Frontal cortex (tissue), 4 donors: Measurements from ENCODE around the gene MOSPD3. TPM values are rescaled to one million over a fixed set of nuclear protein-coding genes. Genes with fewer than 3 reads are reported as not detected.
"Not testable (repeated sequence)": the region's sequence is repeated elsewhere in the genome, so short reads cannot be mapped to it uniquely, and the experiment has no call there.

Experiments used
- DNase-seq, 2 donors: peaks; one replicate each; pipeline ENCODE4 v3.0.0; 2012; ENCODE audit warnings: low spot score in 2 of 2
- FAIRE-seq: peaks from 2 replicates; lab custom pipeline; 2012; peaks lifted over from hg19 to GRCh38; lab: Jason Lieb, UNC
- total RNA-seq: library from RNA; depleted of rRNA; stranded (reverse); fragments of >200 nt; gene quantifications from one replicate; pipeline ENCODE4 v1.2.3, GENCODE V29; 2014
- donor health status: control.
- donor health status: control.
- donor health status: control.

The MOSPD3 gene, protein sequence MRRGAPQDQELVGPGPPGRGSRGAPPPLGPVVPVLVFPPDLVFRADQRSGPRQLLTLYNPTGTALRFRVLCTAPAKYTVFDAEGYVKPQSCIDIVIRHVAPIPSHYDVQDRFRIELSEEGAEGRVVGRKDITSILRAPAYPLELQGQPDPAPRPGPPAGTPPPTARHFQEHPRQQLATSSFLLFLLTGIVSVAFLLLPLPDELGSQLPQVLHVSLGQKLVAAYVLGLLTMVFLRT
- total RNA-seq = 9.0 TPM

DNA sequence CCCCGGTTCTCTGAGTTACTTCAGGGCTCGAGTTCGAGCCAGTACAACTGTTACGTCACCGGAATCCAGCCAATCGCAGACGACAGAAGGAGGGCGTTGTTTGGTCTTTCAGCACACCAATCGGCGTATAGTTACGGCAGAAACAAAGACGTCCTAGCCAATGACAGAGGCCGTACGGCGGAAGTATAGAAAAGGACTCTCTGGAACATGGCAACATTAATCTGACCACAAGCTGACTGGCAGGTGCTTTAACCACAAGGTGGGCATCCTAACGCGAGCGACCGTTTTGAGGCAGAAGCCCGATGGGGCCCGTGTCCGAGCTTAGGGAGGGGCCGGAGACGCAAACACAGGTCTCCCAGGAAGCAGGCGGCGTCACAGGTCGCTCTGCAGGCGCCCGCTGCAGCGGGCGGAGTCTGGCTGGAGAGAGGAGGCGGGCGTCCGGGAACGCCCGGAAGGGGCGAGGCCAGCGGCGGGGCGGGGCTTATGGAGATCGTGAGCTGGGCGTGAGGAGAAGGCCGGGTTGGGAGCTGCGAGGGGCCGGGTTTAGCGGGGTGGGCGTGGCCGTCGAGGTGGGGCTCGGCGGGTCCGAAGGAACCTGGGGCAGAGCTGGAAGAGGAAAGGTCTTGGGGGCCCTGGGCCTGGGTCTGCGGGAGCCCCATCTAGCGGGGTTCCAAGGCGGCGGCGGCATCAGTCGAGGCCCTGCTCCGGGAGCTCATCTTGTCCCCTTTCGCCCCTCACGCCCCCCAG is at the start of gene MOSPD3:
MOSPD3 (plus strand) TSS at position 558 of the 747 bp plus-strand sequence. CDS start 252 bp downstream, outside the sequence.
- DNase-seq = peak; percentile 99
- peak; percentile 98 for FAIRE-seq

DNA sequence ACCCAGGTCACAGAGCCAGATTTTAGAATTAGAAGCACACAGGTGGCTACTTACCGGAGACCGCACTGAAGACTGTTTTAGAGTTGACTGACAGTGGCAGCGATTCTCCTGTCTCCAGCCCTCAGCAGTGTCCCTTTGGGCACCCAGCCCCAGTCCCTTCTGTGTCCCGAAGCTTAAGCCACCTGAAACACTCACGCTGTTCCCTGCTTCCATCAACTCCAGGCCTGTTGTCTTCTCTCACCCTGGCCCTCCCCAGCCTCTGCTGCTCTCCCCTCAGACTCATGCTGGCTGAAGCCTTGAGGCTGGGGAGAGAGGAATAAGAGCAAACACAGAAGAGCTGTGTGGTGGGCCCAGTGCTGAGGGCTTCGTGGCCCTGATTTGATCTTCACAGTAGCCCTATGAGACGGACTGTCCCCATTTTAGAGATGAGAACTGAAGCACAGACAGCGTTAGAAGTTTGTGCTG is 49.2 kb upstream of the MOSPD3 start:
- DNase-seq = no peak
- FAIRE-seq = no peak

DNA sequence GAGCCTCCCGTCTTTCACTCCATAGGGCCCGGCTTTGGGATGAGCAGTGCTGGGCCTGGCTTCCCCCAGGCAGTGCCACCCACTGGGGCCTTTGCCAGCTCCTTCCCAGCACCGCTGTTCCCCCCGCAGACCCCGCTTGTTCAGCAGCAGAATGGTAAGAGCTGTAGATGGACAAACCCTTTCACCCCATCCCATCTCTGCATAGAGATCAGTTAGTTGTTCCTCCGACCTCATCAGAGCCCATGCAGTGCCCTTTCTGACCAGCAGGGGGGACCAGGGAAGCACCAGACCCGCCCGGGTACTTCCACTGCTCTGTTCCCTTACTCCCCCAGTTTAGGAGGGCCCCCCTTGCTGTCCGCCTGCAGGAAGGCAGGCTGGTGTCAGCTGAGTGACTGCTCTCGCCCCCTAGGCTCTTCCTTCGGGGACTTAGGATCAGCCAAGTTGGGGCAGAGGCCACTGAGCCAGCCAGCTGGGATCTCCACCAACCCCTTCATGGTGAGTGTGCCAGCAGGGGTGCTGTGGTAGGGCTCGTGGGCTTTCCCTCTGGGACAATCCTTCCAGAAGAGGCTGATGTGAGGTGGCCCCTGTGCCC is 48.4 kb upstream of the MOSPD3 start:
- FAIRE-seq (no peak), DNase-seq (peak; percentile 67 to 86)

DNA sequence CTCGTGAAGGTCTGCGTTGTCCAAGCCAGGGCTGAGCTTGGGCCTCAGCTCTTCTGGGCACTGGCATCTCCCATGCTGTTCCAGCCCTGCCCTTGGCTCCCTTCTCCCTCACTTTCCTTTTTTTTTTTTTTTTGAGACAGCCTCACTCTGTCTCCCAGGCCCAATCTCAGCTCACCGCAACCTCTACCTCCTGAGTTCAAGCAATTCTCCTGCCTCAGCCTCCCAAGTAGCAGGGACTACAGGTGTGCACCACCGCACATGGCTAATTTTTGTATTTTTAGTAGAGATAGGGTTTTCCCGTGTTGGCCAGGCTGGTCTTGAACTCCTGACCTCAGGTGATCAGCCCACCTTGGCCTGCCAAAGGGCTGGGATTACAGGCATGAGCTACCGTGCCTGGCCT is 47.9 kb upstream of the MOSPD3 start:
- not testable (repeated sequence) for FAIRE-seq, DNase-seq

DNA sequence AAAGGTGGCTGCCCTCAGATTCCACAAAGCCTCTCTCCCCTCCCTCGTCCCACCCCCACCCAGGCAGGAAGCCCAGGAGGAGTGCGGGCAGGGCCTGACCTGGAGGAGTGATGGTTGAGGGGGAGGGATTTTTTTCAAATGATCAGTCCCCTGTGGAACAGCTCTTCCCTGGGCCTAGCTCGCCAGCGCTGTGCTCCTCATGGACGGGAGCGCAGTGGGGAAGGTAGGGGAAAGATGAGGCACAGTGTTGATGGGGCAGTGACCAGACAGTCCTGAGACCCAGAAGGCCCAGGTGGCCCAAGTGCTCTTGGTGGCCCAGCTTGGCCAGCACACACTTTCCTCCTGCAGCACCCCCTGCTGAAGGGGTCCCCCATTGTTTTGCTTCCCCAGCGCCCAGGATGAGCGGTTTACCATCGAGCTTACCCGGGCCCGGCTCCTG is 47.2 kb upstream of the MOSPD3 start:
- no peak for DNase-seq
- no peak for FAIRE-seq

DNA sequence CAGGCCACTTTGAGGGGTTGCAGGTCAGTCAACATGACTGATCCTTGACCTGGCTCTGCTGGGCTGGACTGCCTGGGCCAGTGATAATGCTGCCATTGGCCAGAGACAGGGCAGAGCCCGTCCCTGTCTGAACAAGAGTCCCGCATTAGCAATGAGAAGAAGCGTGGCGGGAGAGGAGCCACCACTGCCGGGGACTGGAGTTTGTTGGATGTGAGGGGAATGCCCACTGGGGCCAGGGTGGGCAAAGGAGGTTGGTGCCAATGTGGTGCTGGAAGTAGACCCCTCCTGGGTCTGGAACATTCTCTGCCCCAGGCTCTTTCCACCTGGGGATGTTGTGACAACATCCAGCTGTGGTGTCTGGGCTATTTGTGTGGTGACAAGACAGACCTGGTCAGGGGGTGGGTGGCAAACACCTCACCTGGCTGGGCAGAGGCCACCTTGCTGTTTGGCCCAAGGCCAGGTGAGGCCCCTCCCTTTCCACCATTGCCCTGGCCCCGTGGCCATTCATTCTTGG is 46.3 kb upstream of the MOSPD3 start:
- DNase-seq (no peak), FAIRE-seq (no peak)

DNA sequence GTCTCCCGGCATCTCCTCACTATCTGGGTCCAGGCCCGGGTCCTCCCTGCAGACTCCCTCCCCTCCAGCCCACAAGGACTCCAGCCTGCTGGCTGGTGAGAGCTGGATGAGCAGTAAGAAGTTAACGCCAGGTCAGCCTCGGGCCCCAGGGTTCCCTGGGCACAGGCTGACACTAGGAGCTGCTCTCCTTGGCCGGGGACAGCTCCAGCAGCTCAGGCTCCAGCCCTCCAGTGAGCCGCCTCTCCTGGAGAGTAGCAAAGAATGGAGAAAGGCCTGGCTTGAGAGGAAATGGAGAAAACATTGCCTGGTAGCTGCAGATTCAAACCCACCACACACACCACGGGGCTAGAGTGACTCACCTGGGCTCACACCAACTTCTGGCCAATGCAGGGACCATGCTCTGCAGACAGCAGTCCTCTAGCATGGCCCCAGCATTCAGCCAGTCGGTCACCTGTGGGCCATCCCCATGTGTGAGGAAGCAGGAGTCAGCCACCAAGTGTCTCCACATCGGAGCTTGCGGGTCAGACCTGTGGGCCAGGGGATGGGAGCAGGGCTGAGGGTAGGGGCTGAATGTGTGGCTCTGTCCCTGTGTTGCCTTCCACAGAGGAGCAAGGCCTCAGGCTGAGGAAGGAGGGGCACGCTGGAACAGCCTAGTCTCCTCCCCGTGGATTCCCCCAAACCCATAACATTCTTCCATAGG is 45.2 kb upstream of the MOSPD3 start:
- DNase-seq = no peak
- FAIRE-seq = no peak

DNA sequence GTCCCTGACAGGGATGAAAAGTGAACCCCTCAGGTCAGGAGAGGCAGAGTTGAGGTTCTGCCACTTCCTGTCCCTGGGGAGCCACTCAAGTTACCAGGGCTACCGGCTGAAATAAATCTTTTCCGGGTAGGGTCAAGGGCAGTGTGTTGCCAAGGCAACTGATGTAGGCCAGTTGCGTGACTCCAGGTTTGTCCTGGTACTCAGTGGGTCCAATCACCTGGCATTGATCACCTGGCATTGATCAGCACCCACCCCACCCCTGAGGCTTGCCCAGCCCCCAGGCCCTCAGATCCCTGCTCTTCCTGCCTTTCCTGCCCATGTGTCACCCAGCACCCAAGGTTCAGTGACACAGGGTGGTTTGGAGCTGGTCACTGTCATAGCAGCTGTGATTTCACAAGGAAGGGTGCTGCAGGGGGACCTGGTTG is 44.6 kb upstream of the MOSPD3 start:
- no peak for FAIRE-seq
- DNase-seq = no peak

DNA sequence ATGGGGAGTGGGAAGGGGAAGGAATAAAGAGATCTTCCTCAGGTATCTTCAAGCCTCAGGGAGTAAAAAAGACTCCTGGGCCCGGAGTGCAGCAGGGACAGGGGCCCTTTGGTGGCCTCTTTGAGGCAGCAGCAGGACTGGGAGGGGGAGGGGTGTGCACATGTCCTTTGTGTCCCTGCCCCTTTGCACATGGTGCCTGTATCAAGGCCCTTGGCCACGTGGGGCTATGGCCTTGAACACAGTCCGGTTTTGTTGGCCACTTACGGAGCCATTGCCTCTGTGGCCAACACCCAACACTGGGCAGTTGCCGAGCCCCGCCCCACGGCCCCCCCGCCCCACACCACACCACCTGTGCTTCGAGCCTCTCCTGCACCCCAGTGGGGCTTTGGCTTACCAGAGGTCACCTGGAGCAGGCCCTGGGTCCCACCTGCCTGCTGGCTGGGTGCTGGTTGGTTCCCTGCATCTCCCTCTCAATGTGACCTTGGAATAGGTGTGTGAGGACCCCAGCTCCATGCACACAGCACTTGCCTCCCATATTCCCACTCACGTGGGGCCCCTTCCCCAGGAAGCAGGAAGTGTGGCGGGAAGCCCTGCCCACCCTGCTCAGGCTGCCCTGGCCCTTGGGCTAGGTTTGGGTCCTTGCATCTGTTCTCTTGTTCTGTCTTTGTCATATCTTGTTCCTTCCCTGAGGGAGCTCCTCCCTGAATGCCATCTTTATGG is 44.0 kb upstream of the MOSPD3 start:
- DNase-seq = no peak
- no peak for FAIRE-seq

DNA sequence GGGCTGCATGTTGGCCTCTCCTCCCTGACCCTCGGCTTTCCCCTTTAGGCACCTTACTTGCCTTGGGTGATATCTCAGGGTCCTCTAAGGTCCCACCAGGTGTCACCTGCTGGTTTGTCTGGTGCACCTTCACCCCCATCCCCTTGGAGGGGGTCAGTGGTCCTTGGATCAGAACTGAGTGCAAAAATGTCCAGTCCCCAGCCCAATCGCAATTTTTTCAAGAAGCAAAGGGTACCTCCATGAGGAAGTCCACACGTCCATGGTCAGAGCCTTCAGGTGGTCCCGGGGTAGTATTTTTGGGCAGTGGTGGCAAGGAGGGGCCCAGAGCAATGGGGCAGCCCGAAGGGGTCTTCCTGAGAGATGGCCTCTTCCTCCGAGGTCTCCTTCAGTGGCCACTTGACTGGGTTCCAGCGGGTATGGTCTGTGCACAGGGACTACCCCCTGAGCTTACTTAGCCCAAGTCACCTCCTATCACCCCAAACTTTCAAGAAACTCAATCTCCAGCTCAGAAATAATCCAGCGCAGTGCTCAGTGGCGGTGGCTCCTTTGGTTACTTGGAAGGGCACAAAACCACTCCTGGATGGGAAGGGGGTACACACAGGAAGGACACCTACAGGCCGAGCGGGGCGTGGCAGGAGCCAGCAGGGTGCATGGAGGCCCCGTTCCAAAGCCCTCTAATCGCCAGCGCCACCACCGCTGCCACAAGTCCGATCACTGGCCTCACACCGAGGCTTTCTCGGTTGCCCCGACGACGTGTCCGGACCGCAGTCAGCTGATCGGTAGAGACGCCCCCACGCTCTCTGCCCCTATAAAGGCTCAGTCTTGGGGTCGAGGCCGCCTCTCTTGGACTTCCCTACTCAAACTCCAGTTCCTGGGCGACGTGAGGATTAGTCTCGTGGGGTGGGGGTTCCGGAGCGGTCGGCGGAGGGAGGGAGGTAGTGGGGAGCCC is 43.2 kb upstream of the MOSPD3 start:
- DNase-seq (peak in 1 of 2 donors; percentile 59), FAIRE-seq (no peak)

DNA sequence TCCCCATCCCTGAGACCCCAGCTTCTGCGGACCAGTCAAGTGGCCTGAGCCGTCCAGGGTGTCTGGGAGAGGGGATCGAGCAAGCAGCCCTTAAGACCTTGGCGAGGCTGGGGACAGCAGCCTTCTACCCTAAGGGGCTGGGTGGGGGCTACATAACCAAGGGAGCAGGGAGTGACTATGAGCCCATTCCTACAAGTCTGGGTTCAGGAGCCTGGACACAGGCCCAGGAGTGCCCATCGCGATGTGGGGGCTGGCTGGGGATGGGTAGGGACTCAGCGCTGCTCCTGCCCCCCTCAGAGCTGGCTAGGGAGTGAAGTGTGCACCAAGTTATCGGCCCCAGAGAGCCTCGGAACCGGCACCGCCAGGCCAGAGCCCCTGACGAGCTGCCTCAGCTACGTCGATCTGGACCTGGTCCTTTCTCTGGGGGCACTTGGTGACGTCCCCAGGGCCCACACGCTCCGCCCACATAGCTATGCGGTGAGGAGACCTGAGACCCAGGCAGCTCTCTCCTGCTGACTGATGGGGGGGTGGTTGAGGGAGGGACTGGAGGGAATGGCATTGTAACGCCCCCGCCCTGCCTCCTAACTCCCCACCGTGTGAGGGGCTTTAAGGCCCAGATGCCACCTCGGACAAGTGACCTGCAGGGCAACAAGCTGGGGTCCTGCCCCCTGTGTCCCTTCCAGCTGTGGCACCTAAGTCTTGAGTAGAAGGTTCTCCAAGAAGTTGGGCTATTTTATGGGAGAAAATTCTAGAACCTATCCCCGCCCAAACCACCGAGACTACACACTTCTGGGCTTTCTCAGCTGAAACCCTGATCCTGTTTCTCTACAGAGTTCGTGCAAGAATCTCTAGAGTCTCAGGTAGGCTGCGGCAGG is 41.1 kb upstream of the MOSPD3 start:
- no peak for FAIRE-seq
- no peak for DNase-seq

DNA sequence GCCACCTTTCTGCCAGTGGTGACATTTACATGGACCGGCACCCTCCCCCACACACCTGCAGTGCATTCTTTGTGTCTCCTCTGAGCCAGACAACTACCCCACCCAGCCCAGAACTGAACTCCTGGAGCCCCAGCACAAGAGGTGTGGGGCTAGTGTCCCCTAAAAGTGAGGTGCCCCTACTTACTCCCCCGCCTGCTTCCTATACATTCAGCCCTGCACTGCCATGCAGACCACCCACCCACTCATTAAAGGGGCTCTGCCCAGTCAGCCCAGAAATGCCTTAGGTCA is 40.6 kb upstream of the MOSPD3 start:
- DNase-seq (no peak), FAIRE-seq (no peak)

DNA sequence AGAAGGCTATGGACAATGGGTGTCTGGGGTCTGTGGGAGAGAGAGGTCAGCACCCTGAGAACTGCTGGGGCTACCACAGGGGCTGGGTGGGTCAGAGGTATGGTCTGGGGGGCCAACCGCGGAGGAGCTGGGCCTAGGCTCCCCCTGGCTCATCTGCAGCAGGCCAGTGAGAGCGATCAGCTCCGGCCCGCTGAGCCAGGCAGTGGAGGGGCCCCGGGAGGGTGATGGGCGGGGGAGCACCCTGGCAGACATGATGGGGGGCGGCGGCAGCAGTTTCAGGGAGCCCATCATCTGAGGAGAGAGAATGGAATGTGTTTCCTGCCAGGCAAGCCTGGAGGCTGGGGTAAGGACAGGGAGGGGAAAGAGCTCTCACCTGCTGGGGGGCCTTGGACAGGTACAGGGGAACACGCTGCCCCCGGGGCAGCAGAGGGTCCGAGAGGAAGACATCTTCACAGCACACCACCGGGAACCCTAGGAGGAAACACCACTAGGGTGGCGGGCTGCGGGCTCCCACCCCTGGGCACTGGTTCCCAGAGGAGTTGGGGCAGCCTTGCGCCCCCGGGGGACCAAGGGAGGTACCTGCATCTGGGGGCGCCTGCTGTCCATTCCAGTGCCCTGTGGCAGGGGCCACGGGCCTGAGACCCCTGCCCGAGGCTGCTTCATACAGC is 39.9 kb upstream of the MOSPD3 start:
- FAIRE-seq = no peak
- DNase-seq = no peak

DNA sequence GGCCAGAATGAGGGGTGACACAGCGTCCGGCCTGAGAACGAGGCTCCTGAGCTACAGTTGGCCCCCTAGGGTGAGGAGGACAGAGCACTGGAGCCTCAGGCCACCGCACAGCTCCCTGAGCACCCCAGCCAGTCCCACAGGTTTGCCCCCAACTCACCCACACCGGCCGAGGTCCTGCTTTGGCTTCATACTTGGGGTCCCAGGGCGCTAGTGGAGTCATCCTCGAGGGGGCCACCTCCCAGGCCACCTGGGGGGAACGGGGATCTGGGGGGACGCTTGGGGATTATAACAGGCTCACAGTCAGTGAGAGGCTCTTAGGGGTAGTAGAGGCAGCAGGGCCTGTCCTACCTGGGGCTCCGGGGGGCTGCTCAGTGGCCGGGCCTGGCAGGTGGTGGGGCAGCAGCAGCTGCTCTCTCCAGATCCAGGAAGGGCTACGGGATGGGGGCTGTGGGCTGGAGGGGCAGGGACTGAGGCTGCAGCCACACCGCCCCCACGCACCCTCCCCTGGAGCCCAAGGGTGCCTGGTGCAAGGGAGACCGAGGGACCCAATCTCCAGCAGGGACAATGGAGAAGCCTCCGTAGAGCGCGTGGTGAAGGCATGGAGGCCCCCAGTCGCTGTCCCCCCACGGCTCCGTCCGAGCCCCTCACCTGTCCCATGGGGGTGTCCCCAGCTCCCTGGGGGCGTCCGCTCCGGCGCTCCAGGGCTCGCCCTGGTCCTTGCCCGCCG is 39.2 kb upstream of the MOSPD3 start:
- DNase-seq = no peak
- FAIRE-seq = no peak

DNA sequence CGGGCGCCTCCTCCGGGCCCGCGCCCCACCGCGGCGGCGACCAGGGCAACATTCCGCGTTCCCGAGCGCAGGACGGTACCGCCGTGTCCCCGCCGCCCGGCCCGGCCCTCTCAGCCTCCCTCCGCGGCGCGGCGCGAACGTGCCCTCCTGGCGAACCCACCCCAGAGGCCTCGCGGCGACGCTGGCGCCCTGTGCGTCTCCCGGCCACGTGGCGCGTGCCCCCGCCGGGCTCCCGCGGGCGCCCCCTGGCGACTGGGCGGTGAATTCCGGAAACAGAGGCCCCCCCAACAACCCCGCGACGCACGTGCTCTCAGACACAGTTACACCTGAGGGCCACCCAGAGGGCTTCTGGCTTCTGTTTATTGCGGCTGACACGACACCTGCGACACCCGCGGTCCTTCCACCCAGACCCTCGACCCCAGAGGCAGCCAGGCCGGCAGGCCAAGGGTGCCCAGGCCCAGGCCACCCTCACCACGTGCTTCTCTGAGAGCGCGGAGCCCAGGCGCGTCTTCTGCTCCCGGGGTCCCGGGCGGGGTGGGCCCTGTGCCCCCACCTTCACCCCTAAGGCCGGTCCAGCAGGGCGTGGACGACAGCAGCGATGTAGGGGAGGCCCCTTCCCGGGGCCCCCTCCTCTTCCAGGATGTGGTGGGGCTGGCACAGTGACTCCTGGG is 38.5 kb upstream of the MOSPD3 start, which contains the start of gene SAP25:
SAP25 (minus strand) TSS at position 210 of the 671 bp plus-strand sequence; CDS start at position 52, 158 bp downstream.
- no peak for DNase-seq
- FAIRE-seq = no peak
